ENCODE results near the gene MRTFB.

The MRTFB gene

GRCh38 chr16:14050291-14051027 lies 20.7 kb upstream of the MRTFB start:
- DNase-seq (ENCODE audit: low read depth), result peak; percentile 18
- no peak overlapping the region for H3K4me3 ChIP-seq (replicated peaks; ENCODE audit: low read depth, low read length)
- TF ChIP-seq CTCF (IDR thresholded peaks at IDR 0.05; ENCODE audit: low read length, missing control alignments), result no peak

- H3K4me3 ChIP-seq (replicated peaks; ENCODE audit: low read depth, low read length), result no peak overlapping the region
- no peak for TF ChIP-seq CTCF (IDR thresholded peaks at IDR 0.05; ENCODE audit: low read length, missing control alignments)
- DNase-seq (ENCODE audit: low read depth), result no peak
These were observed 19.9 kb upstream of the MRTFB start for GRCh38 chr16:14051103-14051729.

GRCh38 chr16:14056970-14057369 lies 14.1 kb upstream of the MRTFB start:
- peak; percentile 70 for DNase-seq (ENCODE audit: low read depth)
- no peak overlapping the region for H3K4me3 ChIP-seq (replicated peaks; ENCODE audit: low read depth, low read length)
- no peak for TF ChIP-seq CTCF (IDR thresholded peaks at IDR 0.05; ENCODE audit: low read length, missing control alignments)

- peak; percentile 41 for DNase-seq (ENCODE audit: low read depth)
- TF ChIP-seq CTCF (IDR thresholded peaks at IDR 0.05; ENCODE audit: low read length, missing control alignments), result no peak
- H3K4me3 ChIP-seq (replicated peaks; ENCODE audit: low read depth, low read length), result no peak overlapping the region
These were observed 13.2 kb upstream of the MRTFB start for GRCh38 chr16:14057878-14058382.

GRCh38 chr16:14061732-14062259 lies 9.3 kb upstream of the MRTFB start:
- DNase-seq (ENCODE audit: low read depth), result no peak
- H3K4me3 ChIP-seq (replicated peaks; ENCODE audit: low read depth, low read length), result no peak overlapping the region
- TF ChIP-seq CTCF (IDR thresholded peaks at IDR 0.05; ENCODE audit: low read length, missing control alignments), result no peak

- TF ChIP-seq CTCF (IDR thresholded peaks at IDR 0.05; ENCODE audit: low read length, missing control alignments), result no peak
- DNase-seq (ENCODE audit: low read depth), result no peak
- H3K4me3 ChIP-seq (replicated peaks; ENCODE audit: low read depth, low read length), result no peak overlapping the region
These were observed 8.9 kb upstream of the MRTFB start for GRCh38 chr16:14062261-14062660.
